Measurements from ENCODE around the gene KLHL30.

KLHL30 gene

GRCh38 chr2:238148981-238149380 is 10.5 kb downstream of the KLHL30 start:
- DNase-seq = no peak

DNA sequence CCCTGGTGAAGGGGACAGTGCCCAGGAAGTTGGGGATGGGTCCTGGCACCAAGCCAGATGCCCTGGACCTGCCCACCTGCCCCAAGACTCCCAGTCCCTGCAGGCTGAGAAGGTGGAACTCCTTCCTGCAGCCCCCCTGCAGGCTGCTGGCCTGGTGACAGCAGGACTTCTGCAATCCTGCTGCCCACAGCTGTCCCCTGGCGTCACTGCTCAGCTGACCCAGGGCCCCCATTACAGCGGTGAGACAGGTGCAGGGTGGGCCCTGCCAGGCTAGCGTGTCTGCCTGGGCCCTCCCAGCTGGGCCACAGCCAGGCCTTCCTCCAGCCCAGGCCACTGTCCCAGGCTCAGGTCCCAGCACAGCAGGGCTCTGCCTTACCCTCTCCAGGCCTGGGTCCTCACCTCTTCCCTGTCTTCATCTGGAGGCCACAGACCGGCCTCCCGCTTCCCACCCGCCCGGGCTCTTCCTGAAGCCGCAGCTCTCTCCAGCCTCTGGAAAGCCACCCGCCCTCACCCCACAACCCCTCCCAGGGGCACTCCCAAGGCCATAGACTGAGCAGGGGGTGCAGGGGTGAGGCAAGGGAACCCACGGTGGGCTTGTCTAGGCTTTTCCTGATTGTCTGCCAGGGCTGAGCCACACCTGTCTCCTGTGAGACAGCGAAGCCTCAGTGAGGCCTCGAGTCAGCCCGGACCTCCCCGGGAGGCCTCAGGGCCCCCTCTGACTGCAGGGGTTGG is 11.5 kb downstream of the KLHL30 start:
- no peak for DNase-seq

GRCh38 chr2:238150686-238151085 is 12.2 kb downstream of the KLHL30 start:
- no peak for DNase-seq

DNA sequence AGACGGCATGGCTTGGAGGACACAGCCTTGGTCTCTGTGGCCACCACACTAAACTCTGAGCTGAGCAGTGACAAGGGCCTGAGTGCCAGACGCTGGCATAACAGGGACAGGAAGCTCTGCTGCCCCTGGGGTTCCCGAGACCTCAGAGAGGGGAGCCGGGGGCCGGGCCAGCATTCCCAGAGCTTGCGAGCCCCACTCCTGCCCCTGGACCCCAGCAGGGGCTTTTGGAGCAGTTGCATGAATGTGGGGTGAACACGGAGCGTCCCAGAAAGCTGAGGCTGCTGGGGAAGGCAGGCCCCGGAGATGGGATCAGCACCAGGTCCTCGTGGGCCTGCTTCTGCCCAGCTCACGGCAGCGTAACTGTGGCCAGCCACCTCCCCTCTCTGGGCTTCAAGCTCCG is 12.7 kb downstream of the KLHL30 start:
- no peak for DNase-seq

DNA sequence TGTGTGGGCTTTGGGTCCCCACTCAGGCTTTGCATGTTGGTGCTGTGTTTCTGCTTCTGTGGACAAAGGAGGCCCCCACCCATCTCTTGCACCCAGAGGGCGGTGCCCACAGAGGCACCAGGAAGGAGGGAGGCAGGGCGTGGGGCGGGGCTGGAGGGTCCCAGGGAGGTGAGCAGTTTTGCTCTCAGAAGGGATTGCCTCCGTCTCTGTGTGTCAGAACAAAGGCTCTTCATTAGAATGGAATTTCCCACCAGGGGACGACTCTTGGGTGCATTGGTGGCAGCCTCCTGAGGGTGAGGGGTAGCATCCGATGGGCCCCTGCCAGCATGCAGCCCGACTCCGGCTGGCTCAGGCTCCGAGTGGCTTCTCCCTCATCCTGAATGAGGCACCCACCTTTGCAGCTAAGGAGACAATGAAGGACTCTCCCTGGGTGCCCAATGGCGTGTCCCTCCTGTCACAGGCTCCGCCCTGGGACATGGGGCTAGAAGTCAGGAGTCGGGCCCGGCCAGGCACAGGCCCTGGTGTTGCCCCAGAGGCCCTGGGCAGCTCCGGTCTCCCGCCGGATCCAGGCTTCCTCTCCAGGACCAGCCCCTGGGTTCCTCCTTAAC is 13.3 kb downstream of the KLHL30 start:
- no peak for DNase-seq

GRCh38 chr2:238152771-238153688 is 14.6 kb downstream of the KLHL30 start:
- DNase-seq = no peak

- DNase-seq = no peak
Observed at GRCh38 chr2:238154570-238154969, 16.1 kb downstream of the KLHL30 start.

DNA sequence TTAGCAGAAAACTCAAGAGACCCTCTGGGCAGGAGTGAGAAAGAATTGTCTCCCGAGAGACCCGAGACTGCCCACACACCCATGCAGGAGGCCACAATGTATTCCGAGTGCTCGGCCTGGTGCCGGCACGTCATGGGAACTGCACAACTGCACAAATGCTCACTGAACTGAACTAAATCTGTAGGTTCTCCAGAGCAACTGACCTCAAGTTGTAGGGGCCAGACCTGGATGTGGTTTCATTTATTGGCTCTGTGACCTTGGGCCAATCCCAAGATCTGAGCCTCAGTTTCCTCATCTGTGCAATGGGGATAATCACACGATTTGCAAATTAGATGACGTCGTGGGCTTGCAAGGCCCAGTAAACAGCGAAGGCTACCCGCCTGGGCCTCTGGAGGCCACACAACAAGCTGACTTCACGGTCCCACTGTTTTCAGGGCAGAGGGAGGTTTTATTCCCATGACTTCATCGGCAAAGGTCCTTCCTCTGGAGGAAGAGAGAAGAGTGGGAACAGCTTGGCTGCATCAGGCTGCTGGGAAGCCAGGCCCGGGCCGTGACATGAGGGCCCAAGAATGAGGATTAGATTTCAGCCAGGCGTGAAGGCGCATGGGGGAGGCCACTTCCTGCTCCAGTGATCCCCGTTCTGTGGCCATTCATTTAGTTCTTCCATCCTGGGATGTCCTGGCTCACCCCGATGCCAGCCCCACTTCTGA is 16.7 kb downstream of the KLHL30 start:
- DNase-seq = no peak

DNA sequence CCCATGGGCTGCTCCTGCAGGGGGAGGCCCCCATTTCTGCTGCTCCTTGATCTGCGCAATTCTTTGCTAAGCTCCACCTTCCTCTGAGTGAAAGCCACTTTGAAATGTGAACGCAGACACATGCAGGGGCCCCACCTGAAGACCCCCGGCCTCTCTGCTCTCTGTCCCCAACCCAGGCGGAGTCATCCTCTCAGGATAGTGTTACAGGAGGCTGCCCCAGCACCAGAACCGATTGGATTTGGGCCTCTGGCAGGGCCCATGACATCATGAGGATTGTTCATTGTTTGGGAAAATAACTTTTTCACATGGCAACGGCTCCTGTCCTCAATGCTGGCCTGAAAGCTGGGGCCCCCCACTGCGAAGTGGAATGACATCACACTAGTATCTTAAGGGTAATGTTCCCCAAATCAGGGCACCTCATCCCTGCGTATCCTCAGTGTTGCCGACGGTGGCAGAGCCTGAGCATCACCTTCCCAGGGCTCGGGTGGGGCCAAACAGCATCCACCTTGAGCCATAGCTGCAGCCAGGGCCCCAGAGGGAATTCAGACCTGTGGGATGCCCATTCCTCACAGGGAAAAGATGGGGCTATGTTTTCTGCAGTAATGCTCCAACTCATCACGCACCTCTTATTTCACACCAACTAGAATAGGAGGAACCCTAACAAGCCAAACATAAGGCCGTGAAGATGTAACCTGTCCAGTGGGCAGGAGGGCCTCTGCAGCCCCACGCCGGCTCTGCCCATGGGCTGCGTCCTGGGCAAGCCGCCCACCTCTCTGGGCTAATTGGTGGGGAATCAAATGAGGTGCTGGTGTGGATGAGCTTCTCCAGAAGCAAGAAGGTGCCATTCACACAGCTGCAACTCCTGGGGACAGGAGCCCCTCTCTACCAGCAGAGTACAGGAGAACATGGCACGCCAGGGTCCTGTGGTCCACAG is 17.6 kb downstream of the KLHL30 start:
- DNase-seq = no peak

DNA sequence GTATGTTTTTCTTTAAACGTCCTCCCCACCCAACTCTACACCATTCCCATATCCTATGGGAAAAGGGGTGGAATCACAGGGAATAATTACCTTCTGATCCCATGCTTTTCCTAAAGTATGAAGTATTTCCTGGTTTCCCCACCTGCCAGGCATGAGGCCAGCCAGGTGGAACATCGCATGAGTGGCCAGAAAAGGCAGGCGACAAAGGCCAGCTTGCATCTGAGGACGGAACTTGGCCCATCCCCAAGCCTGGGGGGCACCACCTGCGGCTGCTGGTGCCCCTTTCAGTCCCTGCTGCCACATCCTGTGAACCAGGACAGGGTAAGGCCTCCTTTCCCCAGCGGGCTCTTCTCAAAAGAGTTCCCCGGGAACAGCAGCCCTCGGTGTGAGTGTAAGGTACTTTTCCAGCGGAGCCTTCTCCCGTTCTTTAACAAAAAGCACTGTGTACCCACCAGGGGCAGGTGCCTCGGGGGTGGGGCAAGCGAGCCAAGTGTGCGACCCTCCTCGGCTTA is 19.1 kb downstream of the KLHL30 start:
- DNase-seq = no peak

DNA sequence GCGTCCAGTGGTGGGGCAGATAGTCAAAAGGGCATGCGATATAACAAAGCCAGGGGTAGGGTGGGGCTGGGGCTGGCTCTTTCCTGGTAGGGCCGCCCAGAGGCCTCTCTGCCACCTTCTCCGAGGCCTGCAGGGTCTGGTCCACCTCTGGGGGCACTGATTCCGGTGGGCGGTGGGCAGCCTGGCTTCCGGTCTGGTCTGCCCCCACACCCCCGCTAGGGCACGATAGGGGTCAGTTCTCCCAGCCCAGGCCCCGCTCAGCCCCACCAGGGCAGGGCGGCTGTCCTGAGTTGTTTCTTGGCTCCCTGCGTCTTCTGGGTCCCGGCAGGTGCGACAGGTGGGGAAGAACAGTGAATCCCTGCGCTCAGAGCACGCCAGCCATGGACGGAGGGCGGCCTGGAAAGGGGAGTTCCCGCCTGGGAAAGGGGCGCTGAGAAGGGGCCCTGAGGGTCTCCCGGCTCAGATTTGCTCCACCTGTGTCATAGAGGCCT is 19.6 kb downstream of the KLHL30 start:
- DNase-seq = no peak

DNA sequence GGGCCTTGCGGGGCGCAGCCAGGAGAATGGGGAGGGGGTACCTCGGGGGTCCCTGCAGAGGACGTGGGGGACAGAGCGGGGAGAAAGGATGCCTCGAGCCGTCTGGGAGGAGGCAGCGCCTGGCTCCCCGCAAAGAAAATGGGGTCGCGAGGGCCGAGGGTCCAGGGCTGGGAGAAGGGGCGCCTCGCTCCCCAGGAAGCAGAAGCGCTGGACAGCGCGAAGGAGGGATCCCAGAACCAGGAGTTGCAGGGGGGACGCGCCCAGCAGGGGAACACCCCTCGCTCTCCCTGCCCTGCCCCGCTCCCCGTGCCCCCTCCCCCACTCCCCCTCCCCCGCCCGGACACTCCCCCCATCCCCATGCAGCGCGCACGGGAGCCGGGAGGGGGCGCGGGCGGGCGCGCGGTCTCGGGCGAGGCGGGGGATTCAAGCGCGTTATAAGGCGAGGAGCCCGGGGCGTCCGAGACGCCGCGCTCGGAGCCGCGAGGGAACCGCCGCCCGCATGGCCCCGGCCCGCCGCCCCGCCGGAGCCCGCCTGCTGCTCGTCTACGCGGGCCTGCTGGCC is 20.1 kb downstream of the KLHL30 start, which contains the start of gene ERFE:
Gene ERFE, plus strand, starts transcription at position 462 of the 562 bp plus-strand sequence. Its CDS starts 38 bp downstream, at position 500.
- peak; percentile 61 for DNase-seq

- peak; percentile 32 for DNase-seq
Observed at GRCh38 chr2:238159071-238159539, 20.6 kb downstream of the KLHL30 start.

- DNase-seq = no peak
Observed at GRCh38 chr2:238159661-238160205, 21.3 kb downstream of the KLHL30 start.

DNA sequence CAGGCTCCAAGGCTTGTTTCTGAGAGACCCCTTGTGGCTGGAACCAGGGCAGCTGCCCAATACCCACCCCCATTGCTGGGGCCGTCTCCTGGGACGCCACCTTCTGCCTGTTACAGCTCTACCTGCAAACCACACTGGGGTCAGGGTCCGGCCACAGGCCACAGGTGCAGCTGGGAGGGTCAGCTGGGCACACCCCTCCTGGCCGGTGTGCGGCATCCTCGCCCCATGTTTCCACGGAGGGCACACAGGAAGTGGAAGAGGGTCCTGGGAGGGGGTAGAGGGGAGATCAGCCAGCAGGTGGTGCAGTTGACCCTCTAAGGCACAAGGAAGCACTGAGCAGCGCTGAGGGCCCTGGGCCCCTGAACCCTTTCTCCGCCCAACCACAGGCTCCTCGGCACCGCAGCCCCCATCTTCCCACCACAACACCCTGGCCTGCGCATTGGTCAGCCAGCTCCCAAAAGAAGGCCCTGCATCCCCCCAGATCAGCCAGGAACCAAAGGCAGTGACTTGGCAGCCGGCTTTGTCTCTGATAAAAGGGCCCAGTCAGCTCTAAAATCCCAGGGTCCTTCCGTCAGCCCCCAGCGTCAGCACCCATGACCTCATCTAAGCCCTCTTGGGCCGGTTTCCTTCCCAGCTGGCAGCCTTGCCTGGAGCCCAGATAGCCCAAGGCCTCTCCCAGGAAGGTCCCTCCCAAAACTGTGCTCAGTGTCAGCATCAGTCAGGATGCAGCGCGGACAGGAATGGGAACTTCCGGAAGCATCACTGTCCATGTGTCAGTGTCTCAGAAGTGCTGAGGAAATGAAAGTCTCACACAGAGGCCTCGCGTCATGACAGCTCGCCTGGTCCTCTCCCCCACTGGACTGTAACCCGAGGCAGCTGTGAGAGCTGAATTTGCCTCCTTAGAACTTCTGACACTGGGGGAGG is 22.0 kb downstream of the KLHL30 start:
- peak; percentile 12 for DNase-seq

DNA sequence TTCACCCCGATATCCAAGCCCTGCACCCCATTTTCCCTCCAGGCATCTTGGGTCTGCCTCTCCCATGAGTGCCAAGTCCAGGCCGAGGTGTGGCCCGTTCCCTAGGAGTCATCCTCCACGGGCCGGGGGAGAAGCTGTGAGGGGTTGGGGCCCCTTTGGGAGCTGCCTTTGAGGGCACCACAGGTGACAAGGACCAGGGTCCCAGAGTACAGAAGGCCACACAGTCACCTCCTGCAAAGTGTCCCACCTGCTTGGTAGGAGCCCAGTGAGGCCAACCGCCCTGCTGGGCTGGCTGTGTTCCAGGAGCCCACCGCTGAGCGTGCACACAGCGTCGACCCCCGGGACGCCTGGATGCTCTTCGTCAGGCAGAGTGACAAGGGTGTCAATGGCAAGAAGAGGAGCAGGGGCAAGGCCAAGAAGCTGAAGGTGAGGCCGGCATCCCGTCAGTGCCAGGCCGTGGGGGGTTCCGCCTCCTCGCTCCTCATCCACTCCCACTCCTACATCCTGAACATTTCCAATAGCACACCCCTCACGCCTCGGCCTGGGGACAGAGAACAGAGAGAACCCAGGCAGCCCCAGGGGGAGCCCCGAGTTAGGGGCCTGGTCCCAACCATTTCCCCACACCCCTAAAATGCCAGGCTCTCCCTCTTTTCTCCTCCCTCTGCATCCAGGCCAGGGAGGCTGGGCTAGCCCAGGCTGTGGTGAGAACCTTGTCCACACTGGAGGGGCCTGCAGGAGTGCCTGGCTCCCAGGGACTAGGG is 23.0 kb downstream of the KLHL30 start:
- no peak for DNase-seq

GRCh38 chr2:238162251-238162845 is 23.9 kb downstream of the KLHL30 start:
- peak; percentile 10 for DNase-seq

DNA sequence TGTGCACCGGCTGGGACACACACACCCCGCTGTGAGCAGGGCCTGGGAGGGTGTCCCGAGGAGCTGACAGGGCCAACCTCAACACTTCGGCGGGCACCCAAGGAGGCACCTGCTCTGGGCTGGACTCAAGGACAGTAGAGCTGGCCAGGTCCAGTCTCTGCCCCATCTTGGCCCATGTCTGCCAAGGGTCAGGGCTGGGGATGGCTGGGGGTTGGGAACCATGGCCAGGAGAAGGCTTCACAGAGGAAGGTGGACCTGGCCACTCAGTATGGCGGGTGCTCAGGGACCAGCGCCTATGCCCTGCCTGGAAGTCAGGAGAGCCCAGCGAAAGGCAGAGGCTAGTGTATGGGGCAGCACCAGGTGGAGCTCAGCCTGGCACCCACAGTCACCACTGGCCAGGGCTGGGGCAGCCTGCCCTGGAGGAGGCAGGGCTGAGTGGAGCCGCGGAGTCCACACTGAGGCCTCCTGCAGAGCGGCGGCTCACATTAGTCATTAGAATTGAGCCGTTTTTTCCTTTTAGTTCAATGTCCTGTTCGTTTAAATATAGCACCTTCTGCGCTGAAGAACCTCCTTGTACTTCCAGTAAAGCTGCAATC is 24.5 kb downstream of the KLHL30 start:
- peak; percentile 10 for DNase-seq
